IPS-15b (cell line): ENCODE data around the gene ALDH5A1.

Source experiments
- H3K27me3 ChIP-seq: one replicate; pipeline ENCODE4 v1.6.1; 2013; ENCODE audit warnings: low read length; ENCODE audit not compliant: control insufficient read depth, insufficient read depth
- H3K36me3 ChIP-seq: one replicate; pipeline ENCODE4 v1.6.1; 2013; ENCODE audit warnings: low read length; ENCODE audit not compliant: control insufficient read depth, insufficient read depth
- H3K4me1 ChIP-seq: one replicate; pipeline ENCODE4 v1.6.1; 2013; ENCODE audit warnings: mild to moderate bottlenecking, low read length; ENCODE audit not compliant: control insufficient read depth, insufficient read depth
- H3K4me3 ChIP-seq: one replicate; pipeline ENCODE4 v1.5.1; 2013; ENCODE audit warnings: low read depth, low read length
- H3K9ac ChIP-seq: one replicate; pipeline ENCODE4 v1.6.1; 2013; ENCODE audit warnings: low read depth, mild to moderate bottlenecking, low read length
- H3K9me3 ChIP-seq: one replicate; pipeline ENCODE4 v1.6.1; 2013; ENCODE audit warnings: mild to moderate bottlenecking, low read length; ENCODE audit not compliant: control insufficient read depth, insufficient read depth

Gene ALDH5A1

DNA sequence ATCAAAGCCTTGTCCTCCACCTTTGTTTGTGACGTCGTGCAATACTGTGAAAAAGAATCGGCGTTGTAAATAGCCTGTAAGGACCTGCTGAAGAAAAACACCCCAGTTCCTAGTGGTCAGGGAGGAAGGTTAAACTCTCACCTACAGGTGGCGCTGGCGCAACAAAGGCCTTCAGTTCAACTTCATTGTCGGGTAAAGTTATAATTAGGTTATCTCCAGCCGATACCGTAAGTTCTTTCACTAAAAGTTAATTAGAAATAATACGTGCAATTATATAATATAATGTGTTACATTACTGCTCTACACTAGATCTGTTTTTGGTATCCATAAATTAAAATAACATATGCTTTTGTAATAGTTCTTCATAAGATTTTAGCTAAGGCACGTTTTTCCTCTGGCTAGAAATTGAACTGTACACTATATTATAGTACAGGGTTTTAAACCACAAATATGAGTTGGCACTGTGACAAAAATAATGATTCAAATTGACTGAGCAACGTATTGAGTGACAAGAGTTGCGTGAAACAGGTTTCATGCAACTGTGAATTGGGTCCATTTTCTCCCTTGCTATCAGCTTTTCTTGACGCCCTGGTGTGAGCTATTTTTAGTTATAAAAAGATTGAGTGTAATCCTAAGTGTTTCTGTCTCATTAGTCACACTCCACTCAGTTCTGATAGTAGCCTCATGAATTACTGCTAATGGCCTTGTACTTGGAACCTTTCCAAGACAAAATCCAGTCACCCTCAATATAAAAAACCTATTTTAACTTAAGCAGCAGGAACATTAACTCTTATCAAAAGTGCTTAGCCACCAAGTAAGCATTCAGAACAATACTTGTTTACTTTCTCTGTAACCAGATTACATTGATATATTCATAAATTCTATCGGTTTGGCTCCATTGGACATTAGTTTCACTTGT, 89.0 kb downstream of the ALDH5A1 start:
- H3K9ac ChIP-seq: no peak overlapping the region
- no peaks in the 10 kb centered on the region for H3K9me3 ChIP-seq
- no peak overlapping the region for H3K4me3 ChIP-seq
- H3K27me3 ChIP-seq: no peaks in the 10 kb centered on the region
- peaks cover 19% of the 10 kb centered on the region for H3K4me1 ChIP-seq
- H3K36me3 ChIP-seq: no peaks in the 10 kb centered on the region

GRCh38 chr6:24584382-24584720, 89.6 kb downstream of the ALDH5A1 start:
- no peak overlapping the region for H3K9ac ChIP-seq
- H3K36me3 ChIP-seq: no peaks in the 10 kb centered on the region
- H3K4me1 ChIP-seq: peaks cover 19% of the 10 kb centered on the region
- no peak overlapping the region for H3K4me3 ChIP-seq
- no peaks in the 10 kb centered on the region for H3K9me3 ChIP-seq
- no peaks in the 10 kb centered on the region for H3K27me3 ChIP-seq
